CD8-positive, alpha-beta memory T cell (primary cell): ENCODE measurements around the gene SIAH2. TPM values are rescaled to one million over a fixed set of nuclear protein-coding genes. Genes with fewer than 3 reads are reported as not detected.

Experiments
- CTCF ChIA-PET: fragments of 350-600 bp; sonication (Branson Sonifier 250); formaldehyde crosslinking; loops from one replicate; lab custom pipeline; 2021; ENCODE audit warnings: antibody characterized with exemption; lab: Charles Lee
- POLR2A ChIA-PET: fragments of 350-600 bp; sonication (Branson Sonifier 250); formaldehyde crosslinking; loops from one replicate; lab custom pipeline; 2021; ENCODE audit warnings: antibody characterized with exemption; lab: Charles Lee
- DNase-seq, 5 donors: peaks; one replicate each; pipeline versions ENCODE4 v3.0.0 to v3.0.0-alpha.2; 2020 to 2022; ENCODE audit warnings: mixed read lengths in 1 of 5
- H3K27ac ChIP-seq: one replicate; pipeline ENCODE4 v1.7.0; 2013; ENCODE audit warnings: low read depth, mild to moderate bottlenecking, low read length, moderate library complexity
- H3K27me3 ChIP-seq: 2 replicates; pipeline ENCODE4 v1.7.0; 2013; ENCODE audit warnings: low read length, mild to moderate bottlenecking; ENCODE audit not compliant: insufficient read depth, poor library complexity, severe bottlenecking
- H3K36me3 ChIP-seq: 2 replicates; pipeline ENCODE4 v1.7.0; 2013; ENCODE audit warnings: mild to moderate bottlenecking, low read length, moderate library complexity; ENCODE audit not compliant: insufficient read depth
- H3K4me1 ChIP-seq: 2 replicates; pipeline ENCODE4 v1.7.0; 2013; ENCODE audit warnings: mild to moderate bottlenecking, low read length, moderate library complexity; ENCODE audit not compliant: insufficient read depth
- H3K4me3 ChIP-seq: 2 replicates; pipeline ENCODE4 v1.7.0; 2013; ENCODE audit warnings: mild to moderate bottlenecking, low read length
- H3K9me3 ChIP-seq: 2 replicates; pipeline ENCODE4 v1.7.0; 2013; ENCODE audit warnings: mild to moderate bottlenecking, low read length
- H3K27ac Mint-ChIP-seq, 8 donors: one replicate each; pipeline ENCODE4 v1.8.0; 2020 to 2021; ENCODE audit warnings: mixed read lengths in 8 of 8, mild to moderate bottlenecking in 6 of 8, inconsistent platforms in 3 of 8, moderate library complexity in 3 of 8
- H3K27me3 Mint-ChIP-seq, 2 donors: one replicate each; pipeline ENCODE4 v1.8.0; 2020 to 2021; ENCODE audit warnings: mixed read lengths in 2 of 2, mild to moderate bottlenecking in 1 of 2, moderate library complexity in 1 of 2
- H3K36me3 Mint-ChIP-seq, 3 donors: one replicate each; pipeline ENCODE4 v1.8.0; 2020 to 2021; ENCODE audit warnings: mixed read lengths in 3 of 3, inconsistent platforms in 1 of 3, mild to moderate bottlenecking in 1 of 3
- H3K4me1 Mint-ChIP-seq, 3 donors: one replicate each; pipeline ENCODE4 v1.8.0; 2020 to 2021; ENCODE audit warnings: mixed read lengths in 3 of 3, inconsistent platforms in 1 of 3, mild to moderate bottlenecking in 1 of 3
- H3K4me3 Mint-ChIP-seq, 7 donors: one replicate each; pipeline ENCODE4 v1.8.0; 2020 to 2021; ENCODE audit warnings: mixed read lengths in 7 of 7, mild to moderate bottlenecking in 6 of 7, moderate library complexity in 4 of 7, inconsistent platforms in 2 of 7
- H3K9me3 Mint-ChIP-seq, 5 donors: one replicate each; pipeline ENCODE4 v1.8.0; 2020 to 2022; ENCODE audit warnings: mixed read lengths in 5 of 5, mild to moderate bottlenecking in 3 of 5, moderate library complexity in 2 of 5, inconsistent platforms in 1 of 5
- polyA plus RNA-seq: library from polyadenylated mRNA; unstranded; fragments of 300-500 nt; fragmentation: Illumina TruSeq; gene quantifications from one replicate; pipeline ENCODE4 v1.2.3, GENCODE V29; 2021
- total RNA-seq, 2 experiments: library from RNA; stranded (reverse); gene quantifications; one replicate each; pipeline ENCODE4 v1.2.3, GENCODE V29; 2021

The SIAH2 gene
- total and polyA plus RNA-seq, 3 experiments from 2014 or later: 48.1 to 115 (median 111) TPM

GRCh38 chr3:150741497-150742140 is 21.4 kb downstream of the SIAH2 start:
- peaks cover 0 to 3% of the 10 kb centered on the region in 2 donors for H3K27me3 Mint-ChIP-seq
- H3K4me1 Mint-ChIP-seq: peaks cover 54 to 84% (median 73%) of the 10 kb centered on the region in 3 donors
- H3K36me3 ChIP-seq: no peaks in the 10 kb centered on the region
- no peaks in the 10 kb centered on the region for H3K9me3 Mint-ChIP-seq
- H3K9me3 ChIP-seq: no peaks in the 10 kb centered on the region
- H3K4me1 ChIP-seq: peaks cover 20% of the 10 kb centered on the region
- H3K4me3 Mint-ChIP-seq: no peak overlapping the region
- H3K36me3 Mint-ChIP-seq: peaks cover 0 to 32% (median 12%) of the 10 kb centered on the region in 3 donors
- ChIA-PET CTCF (interaction anchor here (1.3 kb wide), 1 partner anchor 12 kb away, joined by 3 read pairs; no protein-coding TSS in a partner anchor), POLR2A (no interaction called here)
- no peak for DNase-seq
- H3K27me3 ChIP-seq: no peaks in the 10 kb centered on the region
- H3K4me3 ChIP-seq: no peak overlapping the region
- H3K27ac Mint-ChIP-seq: peak overlapping the region in 4 of 8 donors; percentile 3 to 59 (median 50)
- no peak overlapping the region for H3K27ac ChIP-seq

- no peak for DNase-seq
- peaks cover 0 to 32% (median 12%) of the 10 kb centered on the region in 3 donors for H3K36me3 Mint-ChIP-seq
Observed at GRCh38 chr3:150740733-150741496, 22.1 kb downstream of the SIAH2 start.

GRCh38 chr3:150739877-150740645 is 22.9 kb downstream of the SIAH2 start:
- Histone ChIP-seq H3K27me3 (no peaks in the 10 kb centered on the region), H3K4me1 (peaks cover 20% of the 10 kb centered on the region), H3K4me3 (no peak overlapping the region), H3K9me3 (no peaks in the 10 kb centered on the region), H3K36me3 (no peaks in the 10 kb centered on the region), H3K27ac (no peak overlapping the region)
- Mint-ChIP-seq H3K4me3 (peak overlapping the region in 4 of 7 donors; percentile 14 to 30 (median 22)), H3K9me3 (no peaks in the 10 kb centered on the region), H3K36me3 (peaks cover 0 to 32% (median 13%) of the 10 kb centered on the region in 3 donors), H3K27ac (peak overlapping the region; percentile 27 to 85 (median 70)), H3K4me1 (peaks cover 43 to 72% (median 59%) of the 10 kb centered on the region in 3 donors), H3K27me3 (peaks cover 0 to 3% of the 10 kb centered on the region in 2 donors)
- POLR2A ChIA-PET: no interaction called here
- no peak for DNase-seq
- CTCF ChIA-PET: no interaction called here

More at GRCh38 chr3:150740733-150741496, 22.1 kb downstream of the SIAH2 start:
- ChIA-PET POLR2A (no interaction called here), CTCF (no interaction called here)
- H3K9me3 ChIP-seq: no peaks in the 10 kb centered on the region
- Mint-ChIP-seq H3K27me3 (peaks cover 0 to 3% of the 10 kb centered on the region in 2 donors), H3K9me3 (no peaks in the 10 kb centered on the region), H3K27ac (peak overlapping the region in 7 of 8 donors; percentile 3 to 70 (median 52)), H3K4me3 (no peak overlapping the region), H3K4me1 (peaks cover 47 to 77% (median 66%) of the 10 kb centered on the region in 3 donors)
- no peak overlapping the region for H3K4me3 ChIP-seq
- H3K36me3 ChIP-seq: no peaks in the 10 kb centered on the region
- peaks cover 20% of the 10 kb centered on the region for H3K4me1 ChIP-seq
- no peaks in the 10 kb centered on the region for H3K27me3 ChIP-seq
- no peak overlapping the region for H3K27ac ChIP-seq

GRCh38 chr3:150739200-150739863 is 23.6 kb downstream of the SIAH2 start:
- POLR2A ChIA-PET: no interaction called here

GRCh38 chr3:150738688-150739087 is 24.3 kb downstream of the SIAH2 start:
- Mint-ChIP-seq H3K36me3 (peaks cover 0 to 27% (median 15%) of the 10 kb centered on the region in 3 donors), H3K27ac (no peak overlapping the region), H3K4me3 (no peak overlapping the region), H3K27me3 (peaks cover 0 to 3% of the 10 kb centered on the region in 2 donors), H3K4me1 (peaks cover 32 to 58% (median 45%) of the 10 kb centered on the region in 3 donors), H3K9me3 (no peaks in the 10 kb centered on the region)
- Histone ChIP-seq H3K27me3 (no peaks in the 10 kb centered on the region), H3K4me1 (peaks cover 20% of the 10 kb centered on the region), H3K4me3 (no peak overlapping the region), H3K36me3 (no peaks in the 10 kb centered on the region), H3K9me3 (no peaks in the 10 kb centered on the region), H3K27ac (no peak overlapping the region)
- POLR2A ChIA-PET: interaction anchor here (0.5 kb wide), 1 partner anchor 194 kb away, joined by 3 read pairs; no protein-coding TSS in a partner anchor
- CTCF ChIA-PET: no interaction called here
- DNase-seq: no peak

More at GRCh38 chr3:150739200-150739863, 23.6 kb downstream of the SIAH2 start:
- DNase-seq: no peak
- peaks cover 0 to 27% (median 15%) of the 10 kb centered on the region in 3 donors for H3K36me3 Mint-ChIP-seq
- peaks cover 0 to 3% of the 10 kb centered on the region in 2 donors for H3K27me3 Mint-ChIP-seq
- peaks cover 36 to 65% (median 52%) of the 10 kb centered on the region in 3 donors for H3K4me1 Mint-ChIP-seq
- CTCF ChIA-PET: no interaction called here
- no peaks in the 10 kb centered on the region for H3K36me3 ChIP-seq
- H3K9me3 Mint-ChIP-seq: no peaks in the 10 kb centered on the region
- H3K9me3 ChIP-seq: no peaks in the 10 kb centered on the region
- peak overlapping the region in 6 of 8 donors; percentile 13 to 85 (median 66) for H3K27ac Mint-ChIP-seq
- H3K27ac ChIP-seq: no peak overlapping the region
- H3K27me3 ChIP-seq: no peaks in the 10 kb centered on the region
- H3K4me3 Mint-ChIP-seq: peak overlapping the region in 3 of 7 donors; percentile 3 to 27 (median 16)
- H3K4me3 ChIP-seq: no peak overlapping the region
- H3K4me1 ChIP-seq: peaks cover 20% of the 10 kb centered on the region

GRCh38 chr3:150737874-150738679 is 24.9 kb downstream of the SIAH2 start:
- no peaks in the 10 kb centered on the region for H3K9me3 Mint-ChIP-seq
- H3K4me1 ChIP-seq: peaks cover 20% of the 10 kb centered on the region
- ChIA-PET CTCF (no interaction called here), POLR2A (interaction anchor here (0.5 kb wide), 1 partner anchor 194 kb away, joined by 3 read pairs; no protein-coding TSS in a partner anchor)
- H3K4me3 ChIP-seq: no peak overlapping the region
- H3K27me3 ChIP-seq: no peaks in the 10 kb centered on the region
- H3K4me3 Mint-ChIP-seq: no peak overlapping the region
- no peak overlapping the region for H3K27ac ChIP-seq
- peaks cover 26 to 52% (median 40%) of the 10 kb centered on the region in 3 donors for H3K4me1 Mint-ChIP-seq
- H3K36me3 ChIP-seq: no peaks in the 10 kb centered on the region
- peak overlapping the region in 2 of 8 donors; percentile 43 to 68 for H3K27ac Mint-ChIP-seq
- DNase-seq: no peak
- no peaks in the 10 kb centered on the region for H3K9me3 ChIP-seq
- peaks cover 0 to 3% of the 10 kb centered on the region in 2 donors for H3K27me3 Mint-ChIP-seq
- H3K36me3 Mint-ChIP-seq: peaks cover 0 to 24% (median 15%) of the 10 kb centered on the region in 3 donors
